Nephron progenitor cell (in vitro differentiated cells): ENCODE results near the gene ATP7B.
A peak's percentile ranks its signal among the peaks of the same experiment; 100 is the strongest.

ENCODE experiments used
- DNase-seq: peaks from one replicate; pipeline ENCODE4 v3.0.0; 2021
- H3K27ac Mint-ChIP-seq: 2 replicates; pipeline ENCODE4 v1.8.0; 2021; ENCODE audit warnings: mild to moderate bottlenecking, moderate library complexity, mixed read lengths
- H3K27me3 Mint-ChIP-seq: 2 replicates; pipeline ENCODE4 v1.8.0; 2021; ENCODE audit warnings: mild to moderate bottlenecking, low read depth, mixed read lengths; ENCODE audit not compliant: poor library complexity
- H3K36me3 Mint-ChIP-seq: 2 replicates; pipeline ENCODE4 v1.8.0; 2021; ENCODE audit warnings: low read depth, mixed read lengths
- H3K4me1 Mint-ChIP-seq: 2 replicates; pipeline ENCODE4 v1.8.0; 2021; ENCODE audit warnings: mixed read lengths
- H3K4me3 Mint-ChIP-seq: 2 replicates; pipeline ENCODE4 v1.8.0; 2021; ENCODE audit warnings: mild to moderate bottlenecking, moderate library complexity, mixed read lengths
- H3K9me3 Mint-ChIP-seq: 2 replicates; pipeline ENCODE4 v1.8.0; 2021; ENCODE audit warnings: mild to moderate bottlenecking, moderate library complexity, mixed read lengths
- CTCF ChIP-seq: fragments of 200-600 bp; sonication (generic); IDR thresholded peaks from 2 replicates; pipeline ENCODE4 v1.5.0; 2021; ENCODE audit warnings: antibody characterized with exemption

The ATP7B gene

GRCh38 chr13:51999921-52000320 lies 11.3 kb downstream of the ATP7B start:
- H3K36me3 Mint-ChIP-seq, result no peaks in the 10 kb centered on the region
- H3K27me3 Mint-ChIP-seq, result peaks cover 10% of the 10 kb centered on the region
- H3K4me3 Mint-ChIP-seq, result peak overlapping the region; percentile 19
- H3K4me1 Mint-ChIP-seq, result peaks cover 66% of the 10 kb centered on the region
- no peaks in the 10 kb centered on the region for H3K9me3 Mint-ChIP-seq
- TF ChIP-seq CTCF, result no peak
- peak overlapping the region; percentile 43 for H3K27ac Mint-ChIP-seq
- no peak for DNase-seq

GRCh38 chr13:51999510-51999911 lies 11.7 kb downstream of the ATP7B start:
- H3K36me3 Mint-ChIP-seq, result no peaks in the 10 kb centered on the region
- H3K9me3 Mint-ChIP-seq, result no peaks in the 10 kb centered on the region
- no peak for TF ChIP-seq CTCF
- peaks cover 10% of the 10 kb centered on the region for H3K27me3 Mint-ChIP-seq
- DNase-seq, result peak; percentile 20
- peak overlapping the region; percentile 19 for H3K4me3 Mint-ChIP-seq
- H3K4me1 Mint-ChIP-seq, result peaks cover 66% of the 10 kb centered on the region
- peak overlapping the region; percentile 43 for H3K27ac Mint-ChIP-seq

- Mint-ChIP-seq H3K27ac (peak overlapping the region; percentile 74), H3K9me3 (no peaks in the 10 kb centered on the region), H3K4me3 (peak overlapping the region; percentile 52), H3K4me1 (peaks cover 66% of the 10 kb centered on the region), H3K27me3 (peaks cover 10% of the 10 kb centered on the region), H3K36me3 (no peaks in the 10 kb centered on the region)
- TF ChIP-seq CTCF, result no peak
- DNase-seq, result no peak
Measured at GRCh38 chr13:51998723-51999509, 12.3 kb downstream of the ATP7B start.

GRCh38 chr13:51997641-51998330 lies 13.5 kb downstream of the ATP7B start:
- Mint-ChIP-seq H3K36me3 (no peaks in the 10 kb centered on the region), H3K27me3 (peaks cover 7% of the 10 kb centered on the region), H3K9me3 (no peaks in the 10 kb centered on the region), H3K4me1 (peaks cover 66% of the 10 kb centered on the region), H3K4me3 (no peak overlapping the region), H3K27ac (no peak overlapping the region)
- no peak for DNase-seq
- TF ChIP-seq CTCF, result no peak

GRCh38 chr13:51997186-51997585 lies 14.1 kb downstream of the ATP7B start:
- DNase-seq, result no peak
- H3K27me3 Mint-ChIP-seq, result peaks cover 7% of the 10 kb centered on the region
- no peak overlapping the region for H3K27ac Mint-ChIP-seq
- TF ChIP-seq CTCF, result no peak
- no peaks in the 10 kb centered on the region for H3K36me3 Mint-ChIP-seq
- H3K4me3 Mint-ChIP-seq, result no peak overlapping the region
- no peaks in the 10 kb centered on the region for H3K9me3 Mint-ChIP-seq
- H3K4me1 Mint-ChIP-seq, result peaks cover 66% of the 10 kb centered on the region
